K562 (cell line): ENCODE results near the gene ENTPD3. TPM values are rescaled to one million over a fixed set of nuclear protein-coding genes. Genes with fewer than 3 reads are reported as not detected.
A peak's percentile ranks its signal among the peaks of the same experiment; 100 is the strongest.

Source experiments
- CHD1 ChIP-seq: fragments of 200-600 bp; sonication (generic); IDR thresholded peaks from one replicate; pipeline ENCODE4 v1.6.1; 2012; ENCODE audit warnings: mild to moderate bottlenecking, moderate library complexity, low read length, inconsistent platforms
- EGR1 ChIP-seq: fragments of 450-650 bp; conservative IDR thresholded peaks from 2 replicates; pipeline ENCODE4 v1.6.1; 2017; ENCODE audit warnings: mild to moderate bottlenecking
- MAZ ChIP-seq, 2 experiments: fragments of 450-650 bp in 1 of 2; sonication (generic) in 1 of 2; formaldehyde crosslinking; IDR thresholded peaks in 1 of 2; conservative IDR thresholded peaks in 1 of 2; 2 replicates each; pipeline versions ENCODE4 v1.4.0 to v1.5.0; 2020; ENCODE audit warnings: mild to moderate bottlenecking in 1 of 2, missing genetic modification reagents in 1 of 2
- MECOM ChIP-seq: fragments of 250-450 bp; sonication (Bioruptor Pico); IDR thresholded peaks from 2 replicates; pipeline ENCODE4 v1.8.0; 2022; ENCODE audit warnings: inconsistent platforms
- NR2C1 ChIP-seq, 2 experiments: fragments of 450-650 bp; IDR thresholded peaks; 2 replicates each; pipeline ENCODE4 v1.6.1; 2017; ENCODE audit warnings: mild to moderate bottlenecking in 2 of 2, antibody characterized with exemption in 1 of 2, inconsistent platforms in 1 of 2, missing compliant biosample characterization in 1 of 2, missing genetic modification characterization in 1 of 2
- PTTG1 ChIP-seq: fragments of 450-650 bp; IDR thresholded peaks from 2 replicates; pipeline ENCODE4 v1.6.1; 2016; ENCODE audit warnings: low read depth, mild to moderate bottlenecking, missing genetic modification characterization, missing compliant biosample characterization
- RNF2 ChIP-seq: sonication (generic); IDR thresholded peaks from 2 replicates; pipeline ENCODE4 v1.6.1; 2016
- SRF ChIP-seq, 2 experiments: fragments of 250-450, 450-650 bp in 1 of 2; sonication (Bioruptor Pico) in 1 of 2; sonication (generic) in 1 of 2; formaldehyde crosslinking; IDR thresholded peaks; 2 replicates each; pipeline versions ENCODE4 v1.5.0 to v1.5.1; 2020 to 2022; ENCODE audit warnings: mild to moderate bottlenecking in 1 of 2, missing genetic modification reagents in 1 of 2
- ZC3H4 ChIP-seq: sonication (generic); formaldehyde crosslinking; IDR thresholded peaks from 2 replicates; pipeline ENCODE4 v1.9.0; 2021; ENCODE audit warnings: missing genetic modification reagents, borderline replicate concordance
- ZNF121 ChIP-seq: sonication (generic); formaldehyde crosslinking; conservative IDR thresholded peaks from 2 replicates; pipeline ENCODE4 v1.8.0; 2022; ENCODE audit warnings: missing genetic modification reagents
- ZNF75A ChIP-seq: fragments of 450-650 bp; formaldehyde crosslinking; IDR thresholded peaks from 2 replicates; pipeline ENCODE4 v1.4.0; 2020; ENCODE audit warnings: mild to moderate bottlenecking
- ZNF830 ChIP-seq: fragments of 250-450 bp; sonication (Bioruptor Pico); IDR thresholded peaks from 2 replicates; pipeline ENCODE4 v1.5.0; 2021; ENCODE audit warnings: mild to moderate bottlenecking
- polyA plus RNA-seq, 8 experiments: library from polyadenylated mRNA; depleted of rRNA in 4 of 8; stranded (reverse) in 5 of 8; unstranded in 3 of 8; fragments of >200 nt; fragmentation: Nextera tagmentation in 2 of 8; fragmentation: Illumina TruSeq in 1 of 8; extraction: Ambion mirVana in 2 of 8; extraction: Trizol in 1 of 8; gene quantifications; 2 replicates each; pipeline versions ENCODE4 v1.2.1 to v1.2.3, GENCODE V29; 2011 to 2014; ENCODE audit warnings: inconsistent platforms in 1 of 8, missing spikeins in 1 of 8
- total RNA-seq, 7 experiments: library from RNA; depleted of rRNA in 6 of 7; stranded (reverse); fragments of >200 nt in 6 of 7; fragmentation: Illumina TruSeq in 2 of 7; extraction: Trizol in 2 of 7; gene quantifications; 2 replicates each; pipeline versions ENCODE4 v1.2.1 to v1.2.3, GENCODE V29; 2011 to 2021; ENCODE audit warnings: low replicate concordance in 1 of 7
- TF ChIP-seq, protein P1 (sequence below): sonication (generic); formaldehyde crosslinking; IDR thresholded peaks from 2 replicates; pipeline ENCODE4 v1.8.1; 2023; ENCODE audit warnings: mild to moderate bottlenecking, missing genetic modification reagents, moderate library complexity
- TF ChIP-seq, protein P2 (sequence below): fragments of 200-800 bp; sonication (Bioruptor generic); IDR thresholded peaks from 2 replicates; pipeline ENCODE4 v1.6.1; 2017; ENCODE audit warnings: missing genetic modification characterization, missing compliant biosample characterization
- TF ChIP-seq, protein P3 (sequence below): fragments of 450-650 bp; conservative IDR thresholded peaks from 2 replicates; pipeline ENCODE4 v1.6.1; 2016; ENCODE audit warnings: missing genetic modification characterization, low read depth, mild to moderate bottlenecking, missing compliant biosample characterization, moderate library complexity
- TF ChIP-seq, protein P4 (sequence below): fragments of 450-650 bp; IDR thresholded peaks from 2 replicates; pipeline ENCODE4 v1.6.1; 2014; ENCODE audit warnings: low read depth, mild to moderate bottlenecking, moderate library complexity, borderline replicate concordance
- TF ChIP-seq, protein P5 (sequence below): fragments of 250-450 bp; sonication (Bioruptor Pico); IDR thresholded peaks from 2 replicates; pipeline ENCODE4 v1.5.0; 2021; ENCODE audit warnings: mild to moderate bottlenecking, borderline replicate concordance

The ENTPD3 gene
- total and polyA plus RNA-seq, 9 of the 15 experiments (the other 6 are each of a cell fraction or from before 2014, with no cell fraction given), result 0.23 to 2.1 (median 0.58) TPM

DNA sequence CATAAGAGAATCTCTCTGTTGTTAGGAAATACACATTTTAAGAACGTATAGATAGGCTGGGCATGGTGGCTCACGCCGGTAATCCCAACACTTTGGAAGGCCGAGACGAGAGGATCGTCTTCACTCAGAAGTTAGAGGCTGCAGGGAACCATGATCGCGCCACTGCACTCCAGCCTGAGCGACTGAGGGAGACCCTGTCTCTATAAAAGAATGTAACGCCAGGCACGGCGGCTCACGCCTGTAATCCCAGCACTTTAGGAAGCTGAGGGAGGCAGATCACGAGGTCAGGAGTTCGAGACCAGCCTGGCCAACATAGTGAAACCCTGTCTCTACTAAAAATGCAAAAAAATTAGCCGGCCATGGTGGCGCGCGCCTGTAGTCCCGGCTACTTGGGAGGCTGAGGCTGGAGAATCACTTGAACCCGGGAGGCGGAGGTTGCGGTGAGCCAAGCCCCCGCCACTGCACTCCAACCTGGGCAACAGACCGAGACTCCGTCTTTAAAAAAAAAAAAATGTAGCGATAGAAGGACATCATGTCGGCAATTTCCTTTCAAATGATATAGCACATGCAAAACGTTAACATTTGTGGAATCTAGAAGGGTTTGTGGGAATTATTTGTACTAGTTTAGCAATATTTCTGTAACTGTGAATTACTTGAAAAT is 69.4 kb downstream of the ENTPD3 start (continued):
- TF ChIP-seq, protein P1, sequence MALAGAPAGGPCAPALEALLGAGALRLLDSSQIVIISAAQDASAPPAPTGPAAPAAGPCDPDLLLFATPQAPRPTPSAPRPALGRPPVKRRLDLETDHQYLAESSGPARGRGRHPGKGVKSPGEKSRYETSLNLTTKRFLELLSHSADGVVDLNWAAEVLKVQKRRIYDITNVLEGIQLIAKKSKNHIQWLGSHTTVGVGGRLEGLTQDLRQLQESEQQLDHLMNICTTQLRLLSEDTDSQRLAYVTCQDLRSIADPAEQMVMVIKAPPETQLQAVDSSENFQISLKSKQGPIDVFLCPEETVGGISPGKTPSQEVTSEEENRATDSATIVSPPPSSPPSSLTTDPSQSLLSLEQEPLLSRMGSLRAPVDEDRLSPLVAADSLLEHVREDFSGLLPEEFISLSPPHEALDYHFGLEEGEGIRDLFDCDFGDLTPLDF (CRISPR knock-in tag), result 0 out of 2 replicates have a peak, but pooled peaks have one; percentile 56
- TF ChIP-seq ZC3H4 (CRISPR knock-in tag), result peak; percentile 49; the same call in 1 of the 2 replicates
- TF ChIP-seq, protein P2, sequence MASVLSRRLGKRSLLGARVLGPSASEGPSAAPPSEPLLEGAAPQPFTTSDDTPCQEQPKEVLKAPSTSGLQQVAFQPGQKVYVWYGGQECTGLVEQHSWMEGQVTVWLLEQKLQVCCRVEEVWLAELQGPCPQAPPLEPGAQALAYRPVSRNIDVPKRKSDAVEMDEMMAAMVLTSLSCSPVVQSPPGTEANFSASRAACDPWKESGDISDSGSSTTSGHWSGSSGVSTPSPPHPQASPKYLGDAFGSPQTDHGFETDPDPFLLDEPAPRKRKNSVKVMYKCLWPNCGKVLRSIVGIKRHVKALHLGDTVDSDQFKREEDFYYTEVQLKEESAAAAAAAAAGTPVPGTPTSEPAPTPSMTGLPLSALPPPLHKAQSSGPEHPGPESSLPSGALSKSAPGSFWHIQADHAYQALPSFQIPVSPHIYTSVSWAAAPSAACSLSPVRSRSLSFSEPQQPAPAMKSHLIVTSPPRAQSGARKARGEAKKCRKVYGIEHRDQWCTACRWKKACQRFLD, result 0 out of 2 replicates have a peak, but pooled peaks have one; percentile 15
- TF ChIP-seq, protein P3, sequence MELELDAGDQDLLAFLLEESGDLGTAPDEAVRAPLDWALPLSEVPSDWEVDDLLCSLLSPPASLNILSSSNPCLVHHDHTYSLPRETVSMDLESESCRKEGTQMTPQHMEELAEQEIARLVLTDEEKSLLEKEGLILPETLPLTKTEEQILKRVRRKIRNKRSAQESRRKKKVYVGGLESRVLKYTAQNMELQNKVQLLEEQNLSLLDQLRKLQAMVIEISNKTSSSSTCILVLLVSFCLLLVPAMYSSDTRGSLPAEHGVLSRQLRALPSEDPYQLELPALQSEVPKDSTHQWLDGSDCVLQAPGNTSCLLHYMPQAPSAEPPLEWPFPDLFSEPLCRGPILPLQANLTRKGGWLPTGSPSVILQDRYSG (tag), result 0 out of 2 replicates have a peak, but pooled peaks have one; percentile 29
- TF ChIP-seq ZNF75A (CRISPR knock-in tag), result no peak
- TF ChIP-seq, protein P4, sequence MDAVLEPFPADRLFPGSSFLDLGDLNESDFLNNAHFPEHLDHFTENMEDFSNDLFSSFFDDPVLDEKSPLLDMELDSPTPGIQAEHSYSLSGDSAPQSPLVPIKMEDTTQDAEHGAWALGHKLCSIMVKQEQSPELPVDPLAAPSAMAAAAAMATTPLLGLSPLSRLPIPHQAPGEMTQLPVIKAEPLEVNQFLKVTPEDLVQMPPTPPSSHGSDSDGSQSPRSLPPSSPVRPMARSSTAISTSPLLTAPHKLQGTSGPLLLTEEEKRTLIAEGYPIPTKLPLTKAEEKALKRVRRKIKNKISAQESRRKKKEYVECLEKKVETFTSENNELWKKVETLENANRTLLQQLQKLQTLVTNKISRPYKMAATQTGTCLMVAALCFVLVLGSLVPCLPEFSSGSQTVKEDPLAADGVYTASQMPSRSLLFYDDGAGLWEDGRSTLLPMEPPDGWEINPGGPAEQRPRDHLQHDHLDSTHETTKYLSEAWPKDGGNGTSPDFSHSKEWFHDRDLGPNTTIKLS, result no peak
- peak; percentile 64; the same call in 1 of the 2 replicates for TF ChIP-seq MECOM (CRISPR knock-in tag)
- TF ChIP-seq RNF2, result peak; percentile 5; the same call in 1 of the 2 replicates
- TF ChIP-seq ZNF121, result peak; percentile 73
- TF ChIP-seq ZNF830 (CRISPR knock-in tag), result no peak
- TF ChIP-seq, protein P5, sequence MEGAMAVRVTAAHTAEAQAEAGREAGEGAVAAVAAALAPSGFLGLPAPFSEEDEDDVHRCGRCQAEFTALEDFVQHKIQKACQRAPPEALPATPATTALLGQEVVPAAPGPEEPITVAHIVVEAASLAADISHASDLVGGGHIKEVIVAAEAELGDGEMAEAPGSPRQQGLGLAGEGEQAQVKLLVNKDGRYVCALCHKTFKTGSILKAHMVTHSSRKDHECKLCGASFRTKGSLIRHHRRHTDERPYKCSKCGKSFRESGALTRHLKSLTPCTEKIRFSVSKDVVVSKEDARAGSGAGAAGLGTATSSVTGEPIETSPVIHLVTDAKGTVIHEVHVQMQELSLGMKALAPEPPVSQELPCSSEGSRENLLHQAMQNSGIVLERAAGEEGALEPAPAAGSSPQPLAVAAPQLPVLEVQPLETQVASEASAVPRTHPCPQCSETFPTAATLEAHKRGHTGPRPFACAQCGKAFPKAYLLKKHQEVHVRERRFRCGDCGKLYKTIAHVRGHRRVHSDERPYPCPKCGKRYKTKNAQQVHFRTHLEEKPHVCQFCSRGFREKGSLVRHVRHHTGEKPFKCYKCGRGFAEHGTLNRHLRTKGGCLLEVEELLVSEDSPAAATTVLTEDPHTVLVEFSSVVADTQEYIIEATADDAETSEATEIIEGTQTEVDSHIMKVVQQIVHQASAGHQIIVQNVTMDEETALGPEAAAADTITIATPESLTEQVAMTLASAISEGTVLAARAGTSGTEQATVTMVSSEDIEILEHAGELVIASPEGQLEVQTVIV (CRISPR knock-in tag), result 0 out of 2 replicates have a peak, but pooled peaks have one; percentile 59
- no peak for TF ChIP-seq PTTG1 (tag)
- TF ChIP-seq SRF (CRISPR knock-in tag; IDR thresholded peaks at IDR 0.05), result 0 out of 4 replicates have a peak, but pooled peaks of 1 of the 2 experiments have one; percentile 6
- 0 out of 2 replicates have a peak, but pooled peaks have one; percentile 15 for TF ChIP-seq NR2C1 (IDR thresholded peaks at IDR 0.05)
- TF ChIP-seq NR2C1 (tag; IDR thresholded peaks at IDR 0.05), result no peak
- TF ChIP-seq MAZ (CRISPR knock-in tag; conservative IDR thresholded peaks at IDR 0.05 in 1 of 2, IDR thresholded peaks at IDR 0.05 in 1 of 2), result peak in 1 of 2 experiments; percentile 11; a peak in 1 of 4 replicates
- peak; percentile 64 for TF ChIP-seq CHD1
- no peak for TF ChIP-seq EGR1
